Measurements from ENCODE around the gene KLHL28. TPM values are rescaled to one million over a fixed set of nuclear protein-coding genes. Genes with fewer than 3 reads are reported as not detected.
A peak's percentile ranks its signal among the peaks of the same experiment; 100 is the strongest.

Gene KLHL28
- total and polyA plus RNA-seq, 2 donors (not counting 1 experiment from before 2014, with no cell fraction given) = 6.1 to 9.7 TPM

DNA sequence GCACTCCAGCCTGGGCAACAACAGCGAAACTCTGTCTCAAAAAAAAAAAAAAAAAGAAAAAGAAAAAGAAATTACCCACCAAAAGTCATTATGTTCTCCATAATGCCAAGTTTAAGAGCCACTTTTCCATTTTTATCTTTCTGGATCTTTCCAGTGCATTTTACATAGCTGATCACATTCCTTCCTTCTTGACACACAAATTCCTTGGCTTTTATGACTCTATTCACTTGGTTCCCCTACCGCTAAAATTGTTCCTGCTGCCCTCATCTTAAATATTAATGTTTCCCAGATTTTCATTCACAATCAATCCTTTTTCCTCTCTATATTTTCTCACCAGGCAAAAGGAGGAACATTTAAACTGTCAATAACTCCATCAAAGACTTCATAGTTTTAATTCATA is 20.2 kb downstream of the KLHL28 start:
- Histone ChIP-seq H4K20me1 (ENCODE audit: control insufficient read depth, extremely low read depth, insufficient read depth, low read length) (no peaks in the 10 kb centered on the region), H3K9me3 (ENCODE audit: control insufficient read depth, insufficient read depth, low read depth, low read length) (no peaks in the 10 kb centered on the region), H3K27ac (ENCODE audit: insufficient read depth, low read length) (no peak overlapping the region), H3K4me1 (ENCODE audit: control insufficient read depth, extremely low read depth, insufficient read depth, low read length) (no peaks in the 10 kb centered on the region), H3K27me3 (ENCODE audit: control insufficient read depth, insufficient read depth, low read length) (no peaks in the 10 kb centered on the region), H3K4me2 (ENCODE audit: extremely low read depth, insufficient read depth, low read length) (no peak overlapping the region), H3K36me3 (ENCODE audit: control insufficient read depth, insufficient read depth, low read length) (peaks cover 1% of the 10 kb centered on the region), H3K9ac (ENCODE audit: insufficient read depth, low read length) (no peak overlapping the region), H3K79me2 (ENCODE audit: control insufficient read depth, insufficient read depth, low read length) (no peaks in the 10 kb centered on the region), H3K4me3 (replicated peaks in 1 of 4; ENCODE audit: control extremely low read depth in 1 of 4, insufficient read depth in 1 of 4, low read depth in 3 of 4, low read length in 4 of 4) (no peak overlapping the region), H2AFZ (ENCODE audit: low read length) (no peak overlapping the region)
- DNase-seq (ENCODE audit: low read depth in 2 of 2) = peak in 1 of 2 donors; percentile 48
- TF ChIP-seq, protein P1, sequence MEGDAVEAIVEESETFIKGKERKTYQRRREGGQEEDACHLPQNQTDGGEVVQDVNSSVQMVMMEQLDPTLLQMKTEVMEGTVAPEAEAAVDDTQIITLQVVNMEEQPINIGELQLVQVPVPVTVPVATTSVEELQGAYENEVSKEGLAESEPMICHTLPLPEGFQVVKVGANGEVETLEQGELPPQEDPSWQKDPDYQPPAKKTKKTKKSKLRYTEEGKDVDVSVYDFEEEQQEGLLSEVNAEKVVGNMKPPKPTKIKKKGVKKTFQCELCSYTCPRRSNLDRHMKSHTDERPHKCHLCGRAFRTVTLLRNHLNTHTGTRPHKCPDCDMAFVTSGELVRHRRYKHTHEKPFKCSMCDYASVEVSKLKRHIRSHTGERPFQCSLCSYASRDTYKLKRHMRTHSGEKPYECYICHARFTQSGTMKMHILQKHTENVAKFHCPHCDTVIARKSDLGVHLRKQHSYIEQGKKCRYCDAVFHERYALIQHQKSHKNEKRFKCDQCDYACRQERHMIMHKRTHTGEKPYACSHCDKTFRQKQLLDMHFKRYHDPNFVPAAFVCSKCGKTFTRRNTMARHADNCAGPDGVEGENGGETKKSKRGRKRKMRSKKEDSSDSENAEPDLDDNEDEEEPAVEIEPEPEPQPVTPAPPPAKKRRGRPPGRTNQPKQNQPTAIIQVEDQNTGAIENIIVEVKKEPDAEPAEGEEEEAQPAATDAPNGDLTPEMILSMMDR (conservative IDR thresholded peaks at IDR 0.05 in 1 of 2, IDR thresholded peaks at IDR 0.05 in 1 of 2; ENCODE audit: low read depth in 1 of 2, low read length in 2 of 2) = no peak
- TF ChIP-seq EZH2 (IDR thresholded peaks at IDR 0.05; ENCODE audit: low read length, missing control alignments) = no peak

DNA sequence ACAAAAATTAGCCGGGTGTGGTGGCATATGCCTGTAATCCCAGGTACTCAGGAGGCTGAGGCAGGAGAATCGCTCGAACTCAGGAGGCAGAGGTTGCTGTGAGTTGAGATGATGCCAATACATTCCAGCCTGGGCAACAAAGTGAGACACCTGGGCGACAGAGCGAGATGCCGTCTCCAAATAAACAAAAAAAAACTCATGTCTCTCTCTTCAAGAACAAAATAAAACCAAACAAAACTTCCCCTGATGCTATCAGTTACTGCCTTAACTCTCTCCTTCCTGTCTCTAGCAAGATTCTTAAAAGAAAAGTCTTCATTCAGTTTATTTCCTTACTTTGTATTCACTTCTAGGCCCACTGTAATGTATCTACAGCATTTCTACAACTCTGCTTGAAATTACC is 20.8 kb downstream of the KLHL28 start:
- Histone ChIP-seq H3K4me3 (replicated peaks in 1 of 4; ENCODE audit: control extremely low read depth in 1 of 4, insufficient read depth in 1 of 4, low read depth in 3 of 4, low read length in 4 of 4) (no peak overlapping the region), H3K9ac (ENCODE audit: insufficient read depth, low read length) (no peak overlapping the region), H3K27me3 (ENCODE audit: control insufficient read depth, insufficient read depth, low read length) (no peaks in the 10 kb centered on the region), H3K36me3 (ENCODE audit: control insufficient read depth, insufficient read depth, low read length) (peaks cover 2% of the 10 kb centered on the region), H3K4me1 (ENCODE audit: control insufficient read depth, extremely low read depth, insufficient read depth, low read length) (no peaks in the 10 kb centered on the region), H3K9me3 (ENCODE audit: control insufficient read depth, insufficient read depth, low read depth, low read length) (no peaks in the 10 kb centered on the region), H3K27ac (ENCODE audit: insufficient read depth, low read length) (no peak overlapping the region), H2AFZ (ENCODE audit: low read length) (no peak overlapping the region), H4K20me1 (ENCODE audit: control insufficient read depth, extremely low read depth, insufficient read depth, low read length) (no peaks in the 10 kb centered on the region), H3K79me2 (ENCODE audit: control insufficient read depth, insufficient read depth, low read length) (no peaks in the 10 kb centered on the region), H3K4me2 (ENCODE audit: extremely low read depth, insufficient read depth, low read length) (no peak overlapping the region)
- no peak for TF ChIP-seq EZH2 (IDR thresholded peaks at IDR 0.05; ENCODE audit: low read length, missing control alignments)
- TF ChIP-seq, protein P1 (conservative IDR thresholded peaks at IDR 0.05 in 1 of 2, IDR thresholded peaks at IDR 0.05 in 1 of 2; ENCODE audit: low read depth in 1 of 2, low read length in 2 of 2) = no peak
- DNase-seq (ENCODE audit: low read depth in 2 of 2) = no peak

DNA sequence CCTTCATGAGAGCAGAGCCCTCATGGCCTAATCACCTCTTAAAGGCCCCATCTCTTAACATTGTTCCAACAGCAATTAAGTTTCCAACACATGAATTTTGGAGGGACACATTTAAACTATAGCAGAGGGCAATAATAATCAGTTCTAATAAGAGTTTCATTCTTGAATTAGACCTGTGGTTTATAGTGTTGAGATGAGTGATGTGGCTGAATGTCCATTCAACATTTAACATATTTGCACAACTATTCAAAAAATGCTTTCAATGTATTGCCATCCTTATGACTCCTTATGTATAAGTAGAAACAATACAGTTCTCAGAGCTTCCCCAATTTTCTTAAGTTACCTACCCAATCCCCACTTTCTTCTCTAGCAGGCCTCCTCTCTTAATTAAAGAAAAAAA is 21.5 kb downstream of the KLHL28 start:
- no peak overlapping the region for H3K9ac ChIP-seq (ENCODE audit: insufficient read depth, low read length)
- DNase-seq (ENCODE audit: low read depth in 2 of 2) = no peak
- H3K27ac ChIP-seq (ENCODE audit: insufficient read depth, low read length) = no peak overlapping the region
- H3K4me2 ChIP-seq (ENCODE audit: extremely low read depth, insufficient read depth, low read length) = no peak overlapping the region
- no peaks in the 10 kb centered on the region for H3K4me1 ChIP-seq (ENCODE audit: control insufficient read depth, extremely low read depth, insufficient read depth, low read length)
- no peak overlapping the region for H3K4me3 ChIP-seq (replicated peaks in 1 of 4; ENCODE audit: control extremely low read depth in 1 of 4, insufficient read depth in 1 of 4, low read depth in 3 of 4, low read length in 4 of 4)
- H2AFZ ChIP-seq (ENCODE audit: low read length) = no peak overlapping the region
- peaks cover 2% of the 10 kb centered on the region for H3K36me3 ChIP-seq (ENCODE audit: control insufficient read depth, insufficient read depth, low read length)
- no peaks in the 10 kb centered on the region for H3K9me3 ChIP-seq (ENCODE audit: control insufficient read depth, insufficient read depth, low read depth, low read length)
- H3K27me3 ChIP-seq (ENCODE audit: control insufficient read depth, insufficient read depth, low read length) = no peaks in the 10 kb centered on the region
- no peaks in the 10 kb centered on the region for H3K79me2 ChIP-seq (ENCODE audit: control insufficient read depth, insufficient read depth, low read length)
- TF ChIP-seq, protein P1 (conservative IDR thresholded peaks at IDR 0.05 in 1 of 2, IDR thresholded peaks at IDR 0.05 in 1 of 2; ENCODE audit: low read depth in 1 of 2, low read length in 2 of 2) = no peak
- TF ChIP-seq EZH2 (IDR thresholded peaks at IDR 0.05; ENCODE audit: low read length, missing control alignments) = no peak
- no peaks in the 10 kb centered on the region for H4K20me1 ChIP-seq (ENCODE audit: control insufficient read depth, extremely low read depth, insufficient read depth, low read length)
